GM18858 (cell line): ENCODE data around the gene PDXK.
"Not testable (repeated sequence)": the region's sequence is repeated elsewhere in the genome, so short reads cannot be mapped to it uniquely, and the experiment has no call there.

ENCODE experiments used
- ATAC-seq: cut with Tn5 transposase; IDR thresholded peaks from one replicate; pipeline ENCODE4 v1.9.1; 2021; ENCODE audit not compliant: unreplicated experiment

Gene PDXK

DNA sequence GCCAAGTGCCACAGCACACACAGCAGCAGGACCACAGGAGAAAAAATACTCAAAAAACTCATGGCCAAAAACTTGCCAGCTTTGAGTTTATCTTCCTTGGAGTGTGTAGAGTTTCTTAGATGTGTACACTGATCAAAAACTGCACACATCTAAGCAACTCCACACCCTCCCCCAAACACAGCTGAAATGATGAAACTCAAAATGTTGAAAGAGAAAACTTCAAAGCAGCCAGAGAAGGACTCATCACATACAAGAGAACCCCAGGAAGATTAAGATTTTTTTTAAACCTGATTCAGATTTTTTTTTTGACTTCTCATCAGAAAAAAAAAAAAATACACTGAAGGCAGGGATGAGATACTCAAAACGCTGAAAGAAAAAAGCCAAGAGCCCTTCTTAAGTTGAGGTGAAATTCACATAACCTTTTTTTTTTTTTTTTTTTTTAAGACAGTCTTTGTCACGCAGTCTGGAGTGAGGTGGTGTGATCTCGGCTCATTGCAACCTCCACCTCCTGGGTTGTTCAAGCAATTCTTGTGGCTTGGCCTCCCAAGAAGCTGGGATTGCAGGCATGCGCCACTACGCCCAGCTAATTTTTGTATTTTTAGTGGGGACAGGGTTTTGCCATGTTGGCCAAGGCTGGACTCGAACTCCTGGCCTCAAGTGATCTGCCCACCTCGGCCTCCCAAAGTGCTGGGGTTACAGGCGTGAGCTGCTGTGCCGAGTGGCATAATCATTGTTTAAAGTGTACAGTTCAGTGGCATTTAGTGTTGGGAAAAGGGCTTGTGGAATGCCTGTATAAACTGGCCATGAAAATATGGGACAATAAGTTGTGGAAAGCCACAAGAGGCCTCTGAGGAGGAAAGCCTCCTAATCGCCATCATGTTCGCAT is 20.9 kb upstream of the PDXK start:
- ATAC-seq, result no peak

DNA sequence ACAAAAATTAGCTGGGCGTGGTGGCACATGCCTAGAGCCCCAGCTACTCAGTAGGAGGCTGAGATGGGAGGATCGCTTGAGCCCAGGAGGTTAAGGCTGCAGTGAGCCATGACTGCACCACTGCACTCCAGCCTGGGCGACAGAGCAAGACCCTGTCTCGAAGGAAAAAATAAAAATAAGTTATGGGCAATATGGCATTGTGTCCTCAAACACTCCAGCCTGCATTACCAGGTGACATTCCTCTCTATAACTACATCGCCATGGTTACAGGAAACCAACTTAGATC is 19.5 kb upstream of the PDXK start:
- ATAC-seq, result not testable (repeated sequence)

DNA sequence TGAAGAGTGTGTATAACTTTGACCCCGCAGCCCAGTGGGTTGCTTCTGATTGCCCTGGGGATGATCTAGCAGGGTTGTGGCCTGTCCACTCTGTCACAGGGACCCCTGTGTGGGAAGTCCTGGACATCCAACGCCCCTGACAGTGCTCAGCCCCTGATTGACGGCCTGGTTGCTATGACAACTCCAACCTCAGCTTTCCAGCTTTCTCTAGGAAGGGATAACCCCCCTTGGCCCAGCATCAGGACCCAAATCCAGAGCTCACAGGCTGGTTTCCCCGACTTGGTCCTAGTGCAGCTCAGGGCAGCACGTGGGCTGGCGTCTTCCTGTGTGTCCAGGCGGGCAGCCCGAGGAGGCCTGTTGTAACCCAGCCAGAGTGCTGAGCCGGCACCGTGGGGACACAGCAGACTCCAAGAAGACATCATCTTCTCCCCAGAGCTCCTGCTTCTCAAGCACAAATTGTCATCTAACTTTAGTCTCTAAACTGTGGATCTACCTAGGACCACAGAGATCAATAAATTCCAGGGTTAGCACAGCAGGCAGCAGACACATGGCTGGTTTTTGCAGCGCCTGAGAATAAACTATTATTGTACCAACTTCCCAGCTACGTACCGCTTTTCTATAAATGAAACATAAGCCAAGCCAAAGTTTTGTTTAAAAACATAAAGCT is 18.9 kb upstream of the PDXK start:
- ATAC-seq, result no peak

- ATAC-seq, result no peak
Measured at GRCh38 chr21:43701936-43702784, 16.8 kb upstream of the PDXK start.

DNA sequence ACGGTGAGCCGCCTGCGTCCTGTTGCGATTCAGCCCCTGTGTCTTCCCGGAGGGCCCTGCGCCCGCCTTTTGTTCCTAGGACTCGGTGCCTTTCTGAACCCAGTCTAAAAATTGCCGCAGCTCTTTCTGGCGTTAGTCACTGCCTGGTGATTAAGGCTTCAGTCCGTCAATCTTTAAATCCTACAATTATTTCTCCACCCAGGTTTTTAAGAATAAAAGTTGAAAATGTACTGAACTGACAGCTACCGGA is 16.2 kb upstream of the PDXK start:
- ATAC-seq, result no peak

- ATAC-seq, result no peak
Measured at GRCh38 chr21:43703035-43703880, 15.7 kb upstream of the PDXK start.

- ATAC-seq, result no peak
Measured at GRCh38 chr21:43707462-43707861, 11.5 kb upstream of the PDXK start.

- no peak for ATAC-seq
Measured at GRCh38 chr21:43708745-43709381, 10.1 kb upstream of the PDXK start.

DNA sequence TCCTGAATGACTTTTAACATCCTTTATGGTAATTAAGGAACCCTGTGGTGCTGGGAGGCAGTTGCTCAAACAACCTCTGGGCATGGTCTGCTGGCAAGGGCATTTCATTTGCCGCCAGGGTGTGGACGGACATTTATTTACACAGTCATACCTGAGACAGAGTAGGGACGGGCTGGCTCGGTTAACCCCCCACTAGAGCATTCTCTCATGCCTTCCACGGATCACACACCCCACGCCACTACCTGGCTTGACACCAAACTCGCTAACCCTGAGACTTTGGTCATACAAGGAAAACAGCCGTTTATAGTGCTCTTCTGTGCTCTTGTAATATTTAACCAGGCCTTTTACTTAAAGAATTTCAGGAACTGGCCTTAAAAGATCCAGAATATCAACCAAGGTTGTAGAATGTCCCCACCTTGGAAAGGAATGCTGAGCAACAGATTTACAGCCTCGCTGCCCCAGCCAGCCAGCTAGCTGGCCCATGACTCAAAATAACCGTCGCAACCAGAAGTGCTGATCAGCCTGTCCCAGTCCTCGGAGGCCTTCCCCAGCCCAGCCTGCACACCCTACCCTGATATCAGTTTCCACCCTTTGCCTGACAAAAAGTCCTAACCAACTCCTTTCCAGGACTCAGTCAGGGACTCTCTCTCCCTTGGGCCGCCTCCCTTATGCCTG is 6.5 kb upstream of the PDXK start:
- ATAC-seq, result no peak

- ATAC-seq, result not testable (repeated sequence)
Measured at GRCh38 chr21:43713123-43713522, 5.8 kb upstream of the PDXK start.

DNA sequence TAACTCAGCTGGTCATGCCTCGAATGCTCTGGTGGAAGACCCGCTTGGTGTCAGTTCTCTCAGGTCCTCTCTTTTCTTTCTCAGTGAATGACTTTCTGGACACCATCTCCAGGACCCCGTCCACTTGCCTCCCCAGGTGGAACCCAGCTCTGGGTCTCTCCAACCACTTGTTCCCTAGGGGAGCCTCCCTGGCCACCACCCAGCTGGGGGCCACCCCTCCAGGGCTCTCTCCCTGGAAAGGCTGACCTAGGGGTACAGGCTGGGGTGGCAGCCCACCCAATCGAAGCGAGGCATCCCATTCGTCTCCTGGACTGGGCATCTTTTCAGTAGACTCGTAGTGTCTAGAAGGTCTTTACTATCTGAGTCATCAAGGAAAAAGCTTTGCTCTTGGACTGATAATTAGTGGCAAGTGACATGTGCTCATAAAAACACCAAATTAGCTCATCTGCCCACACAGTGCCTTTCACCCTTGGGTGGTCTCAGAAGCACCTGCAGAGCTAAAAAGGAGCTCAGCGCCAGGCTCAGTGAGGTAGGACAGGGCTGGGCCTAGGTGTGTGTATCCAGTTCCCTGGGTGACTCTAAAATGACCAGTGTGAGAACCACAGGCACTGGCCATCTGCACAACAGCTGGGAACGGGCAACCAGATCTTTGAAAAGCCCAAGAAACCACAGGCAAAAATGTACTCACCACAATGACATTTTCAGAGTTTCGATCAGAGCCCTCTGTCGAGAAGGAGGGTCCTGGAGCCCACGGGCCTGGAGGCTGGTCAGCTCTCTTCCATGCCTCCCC is 2.4 kb upstream of the PDXK start:
- ATAC-seq, result peak; percentile 28

DNA sequence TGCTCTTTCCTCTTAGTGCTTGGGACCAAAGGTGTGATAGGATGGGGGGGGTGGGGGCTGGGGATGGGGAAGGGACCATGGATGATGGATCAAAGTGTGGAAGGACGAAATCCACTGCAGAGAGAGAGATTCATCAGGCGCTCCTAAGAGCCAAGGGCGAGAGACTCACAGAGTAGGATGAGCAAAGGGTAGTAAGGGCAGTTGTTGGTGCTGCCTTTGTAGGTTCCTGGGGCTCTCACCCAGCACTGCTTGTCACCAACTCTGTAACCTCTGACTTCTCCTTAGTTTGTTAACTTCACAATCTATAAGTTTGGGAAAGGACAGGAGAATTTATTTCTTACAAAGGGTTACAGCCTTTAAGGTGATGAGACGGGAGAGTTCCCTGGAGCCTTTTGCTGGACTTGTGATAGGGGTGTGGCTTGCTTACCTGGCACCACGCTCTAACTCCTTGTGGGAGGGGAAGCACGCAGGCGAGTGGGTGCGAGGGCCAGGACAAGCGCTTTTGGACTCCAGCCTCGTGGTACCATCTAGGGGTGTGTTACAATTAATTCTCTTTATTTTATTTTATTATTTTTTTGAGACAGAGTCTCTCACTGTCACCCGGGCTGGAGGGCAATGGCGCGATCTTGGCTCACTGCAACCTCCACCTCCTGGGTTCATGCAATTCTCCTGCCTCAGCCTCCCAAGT is 1.6 kb upstream of the PDXK start:
- no peak for ATAC-seq

DNA sequence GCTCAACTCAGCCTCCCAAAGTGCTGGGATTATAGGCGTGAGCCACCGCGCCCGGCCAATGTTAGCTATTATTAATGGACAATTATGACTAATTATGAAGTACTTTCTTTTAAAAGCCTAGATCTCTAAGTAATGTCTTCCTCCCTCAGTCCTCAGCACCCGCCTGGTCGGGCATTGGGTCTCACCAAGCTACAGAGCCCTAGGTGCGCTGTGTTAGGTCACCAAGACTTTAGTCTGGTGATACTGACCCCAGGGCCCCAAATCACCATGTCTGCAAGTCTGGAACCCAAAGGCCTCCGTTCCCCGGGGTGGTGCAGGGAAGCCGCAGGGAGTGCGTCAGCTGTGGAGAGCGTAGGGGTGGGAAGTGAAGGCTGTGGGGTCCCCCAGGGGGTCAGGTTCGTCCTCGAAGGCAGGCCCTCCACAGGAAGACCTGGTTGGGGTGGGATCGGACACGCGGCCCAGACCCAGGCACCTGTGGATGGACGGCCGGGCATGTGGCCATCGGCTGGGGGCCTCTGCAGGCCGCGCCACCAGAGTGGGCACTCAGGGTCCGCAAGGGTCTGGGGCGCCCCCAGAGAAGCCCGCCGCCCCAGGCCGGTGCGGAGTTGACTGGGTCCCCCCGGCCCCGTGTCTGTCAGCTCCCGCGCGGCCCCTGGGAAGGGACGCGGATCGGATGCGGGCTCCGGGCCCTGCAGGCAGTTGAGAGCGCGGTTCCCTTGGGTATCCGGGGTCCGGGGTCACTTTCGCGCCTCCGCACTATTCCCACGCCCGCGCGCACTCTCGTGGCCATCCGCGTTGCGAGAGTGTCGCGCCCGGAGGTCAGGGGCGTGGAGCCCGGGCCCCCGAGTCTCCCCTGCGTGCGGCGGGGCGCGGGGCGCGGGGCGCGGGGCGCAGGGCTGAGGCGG is 710 bp upstream of the PDXK start:
- ATAC-seq, result no peak

DNA sequence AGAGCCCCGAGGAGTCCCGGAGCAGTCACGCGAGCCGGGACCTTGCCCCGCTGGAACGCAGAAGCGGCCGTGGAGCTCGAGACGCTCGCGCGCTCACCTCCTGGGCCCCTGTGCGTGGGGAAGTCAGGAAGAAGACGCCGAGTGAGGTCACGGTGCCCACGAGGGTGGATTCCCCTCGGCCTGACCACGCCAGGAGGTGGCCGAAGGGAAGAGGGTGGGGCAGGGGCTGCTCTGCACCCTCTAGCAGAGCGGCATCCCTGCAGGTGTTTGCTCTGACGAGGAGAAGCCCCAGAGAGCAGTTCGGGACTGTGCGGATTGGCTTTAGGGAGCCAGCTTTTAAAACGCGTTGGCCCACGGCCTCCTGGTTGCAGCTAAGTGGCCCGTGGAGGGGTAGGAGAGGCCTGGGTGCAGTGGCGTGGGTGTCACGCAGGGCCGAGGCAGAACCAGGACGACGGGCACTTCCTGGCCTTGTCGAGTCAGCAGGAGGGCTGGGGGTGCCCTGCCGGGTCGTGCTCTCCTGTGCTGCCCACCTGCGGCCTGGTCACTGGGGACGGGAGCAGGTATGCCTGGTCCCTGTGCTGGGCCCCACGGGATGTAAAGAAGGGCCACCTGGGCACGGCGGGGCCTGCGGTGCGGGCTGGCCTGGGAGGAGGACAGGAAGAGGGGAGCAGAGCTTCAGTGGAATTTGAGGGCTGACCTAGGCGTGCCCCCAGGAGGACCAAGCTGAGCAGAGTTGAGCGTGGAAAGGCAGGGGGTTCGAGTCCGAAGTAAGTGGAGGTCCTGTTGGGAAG is 1.0 kb downstream of the PDXK start:
- ATAC-seq, result no peak

DNA sequence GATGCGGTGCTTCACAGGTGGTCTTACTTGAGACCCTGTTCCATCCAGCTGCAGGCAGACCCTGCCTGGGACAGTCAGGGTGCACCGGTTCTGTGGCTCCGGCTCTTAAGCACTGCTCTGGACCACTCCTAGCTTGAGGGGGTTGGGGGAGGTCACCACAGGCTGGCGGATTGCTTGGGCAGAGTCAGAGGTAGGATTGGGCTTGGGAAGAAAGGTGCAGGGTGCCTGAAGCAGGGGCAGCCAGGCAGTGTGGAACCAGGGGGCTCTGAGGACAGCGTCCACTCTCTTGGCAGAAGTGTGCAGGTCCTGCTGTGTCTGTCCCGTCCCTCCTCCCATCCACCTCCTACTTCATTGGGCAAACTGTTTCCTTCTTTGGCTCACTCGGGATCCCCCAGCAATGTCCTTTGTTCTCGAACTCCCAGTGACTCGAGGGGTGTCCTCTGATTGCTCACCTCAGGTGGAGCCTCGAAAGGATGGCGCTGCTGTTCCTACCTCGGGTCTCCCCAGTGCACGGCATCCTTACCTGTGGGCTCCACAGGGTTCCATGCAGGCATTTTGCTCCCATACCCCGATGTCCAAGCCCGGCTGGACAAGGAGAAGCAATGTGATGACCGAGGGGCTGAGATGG is 1.7 kb downstream of the PDXK start:
- no peak for ATAC-seq

GRCh38 chr21:43721206-43721605 is 2.3 kb downstream of the PDXK start:
- no peak for ATAC-seq
